HG03139 (cell line): ENCODE data around the gene SIRPB2.
A peak's percentile ranks its signal among the peaks of the same experiment; 100 is the strongest.

Experiments
- ATAC-seq: cut with Tn5 transposase; IDR thresholded peaks from one replicate; pipeline ENCODE4 v1.9.1; 2021; ENCODE audit not compliant: unreplicated experiment

SIRPB2 gene

GRCh38 chr20:1491281-1491840 lies at the start of gene SIRPB2:
Gene SIRPB2, minus strand, starts transcription at chr20:1491420. Its CDS starts 61 bp downstream, at chr20:1491359.
- no peak for ATAC-seq

- no peak for ATAC-seq
These were observed 48.7 kb upstream of the SIRPB2 start for GRCh38 chr20:1539816-1540419.

- ATAC-seq, result no peak
These were observed 47.4 kb upstream of the SIRPB2 start for GRCh38 chr20:1538655-1539054.

GRCh38 chr20:1537731-1538058 lies 46.5 kb upstream of the SIRPB2 start:
- no peak for ATAC-seq

GRCh38 chr20:1536893-1537730 lies 45.9 kb upstream of the SIRPB2 start:
- no peak for ATAC-seq

- ATAC-seq, result peak; percentile 86
These were observed 44.4 kb upstream of the SIRPB2 start for GRCh38 chr20:1535420-1536175.

- no peak for ATAC-seq
These were observed 43.3 kb upstream of the SIRPB2 start for GRCh38 chr20:1534526-1534925.

- ATAC-seq, result no peak
These were observed 41.8 kb upstream of the SIRPB2 start for GRCh38 chr20:1533059-1533458.

- ATAC-seq, result no peak
These were observed 37.6 kb upstream of the SIRPB2 start for GRCh38 chr20:1528811-1529210.

- no peak for ATAC-seq
These were observed 36.7 kb upstream of the SIRPB2 start for GRCh38 chr20:1527923-1528322.

GRCh38 chr20:1526896-1527295 lies 35.7 kb upstream of the SIRPB2 start:
- no peak for ATAC-seq

GRCh38 chr20:1526310-1526709 lies 35.1 kb upstream of the SIRPB2 start:
- no peak for ATAC-seq

GRCh38 chr20:1524004-1524403 lies 32.8 kb upstream of the SIRPB2 start:
- no peak for ATAC-seq

- no peak for ATAC-seq
These were observed 25.8 kb upstream of the SIRPB2 start for GRCh38 chr20:1517010-1517409.

GRCh38 chr20:1513801-1514200 lies 22.6 kb upstream of the SIRPB2 start:
- no peak for ATAC-seq

GRCh38 chr20:1509237-1509636 lies 18.0 kb upstream of the SIRPB2 start:
- no peak for ATAC-seq

- no peak for ATAC-seq
These were observed 17.4 kb upstream of the SIRPB2 start for GRCh38 chr20:1508574-1508973.

GRCh38 chr20:1507276-1507675 lies 16.1 kb upstream of the SIRPB2 start:
- no peak for ATAC-seq

GRCh38 chr20:1505871-1506270 lies 14.7 kb upstream of the SIRPB2 start:
- ATAC-seq, result no peak

- no peak for ATAC-seq
These were observed 14.1 kb upstream of the SIRPB2 start for GRCh38 chr20:1505361-1505760.

- peak; percentile 90 for ATAC-seq
These were observed 12.5 kb upstream of the SIRPB2 start for GRCh38 chr20:1503564-1504227.
